NCI-H524 (cell line): ENCODE measurements around the gene MUC2.
"Not testable (repeated sequence)": the region's sequence is repeated elsewhere in the genome, so short reads cannot be mapped to it uniquely, and the experiment has no call there.

Experiments used
- DNase-seq, 2 experiments: peaks; one replicate each; lab custom pipeline; 2025; lab: John Stamatoyannopoulos, UW

Gene MUC2

DNA sequence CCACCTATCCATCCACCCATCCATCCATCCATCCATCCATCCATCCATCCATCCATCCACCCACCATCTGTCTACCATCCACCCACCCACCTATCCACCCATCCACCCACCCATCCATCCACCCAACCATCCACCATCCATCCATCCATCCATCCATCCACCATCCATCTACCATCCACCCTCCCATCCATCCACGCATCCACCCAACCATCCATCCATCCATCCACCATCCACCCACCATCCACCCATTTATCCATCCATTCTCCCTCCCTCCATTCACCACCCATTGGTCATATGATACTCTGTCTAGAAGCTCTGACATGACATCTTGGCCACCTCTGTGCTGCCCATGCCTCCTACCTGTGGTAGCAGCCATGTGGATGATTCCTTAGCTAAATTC lies 31.7 kb downstream of the MUC2 start:
- DNase-seq, result no peak

GRCh38 chr11:1107316-1108245 lies 32.9 kb downstream of the MUC2 start:
- DNase-seq, result no peak

GRCh38 chr11:1108246-1108900 lies 33.7 kb downstream of the MUC2 start:
- DNase-seq, result no peak

DNA sequence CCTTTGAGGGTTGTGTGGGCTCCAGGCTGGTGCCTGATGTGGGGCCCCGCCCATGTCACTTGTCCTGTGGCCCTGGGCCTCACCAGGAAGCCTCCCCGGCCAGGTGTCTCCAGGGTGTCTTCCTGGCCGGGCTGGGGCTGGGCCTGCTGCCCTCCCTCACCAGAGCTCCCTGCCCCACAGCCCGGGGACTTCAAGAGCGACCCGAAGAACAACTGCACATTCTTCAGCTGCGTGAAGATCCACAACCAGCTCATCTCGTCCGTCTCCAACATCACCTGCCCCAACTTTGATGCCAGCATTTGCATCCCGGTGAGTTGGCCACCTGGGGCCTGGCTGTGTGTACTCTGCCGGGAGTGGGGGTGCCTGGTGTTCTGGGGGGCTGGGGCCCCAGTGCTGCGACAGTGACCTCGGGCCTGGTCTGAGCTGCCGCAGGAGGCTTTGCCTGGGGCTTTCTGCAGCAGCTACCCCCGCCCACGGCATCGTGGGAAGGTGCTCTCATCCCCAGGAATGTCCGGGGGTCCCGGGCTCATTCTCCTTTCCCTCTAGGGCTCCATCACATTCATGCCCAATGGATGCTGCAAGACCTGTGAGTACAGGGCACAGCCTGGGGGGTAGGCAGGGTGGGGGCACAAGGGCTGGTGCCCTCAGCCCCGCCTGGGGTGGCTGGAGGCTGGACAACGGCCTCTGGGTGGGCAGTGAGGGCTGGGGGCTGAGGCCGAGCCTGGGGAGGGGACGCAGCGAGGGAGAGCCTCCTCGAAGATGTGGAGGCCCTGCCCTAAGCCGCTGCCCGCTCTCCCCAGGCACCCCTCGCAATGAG lies 34.6 kb downstream of the MUC2 start:
- no peak for DNase-seq

- no peak for DNase-seq
Observed at GRCh38 chr11:1109918-1110705, 35.4 kb downstream of the MUC2 start.

DNA sequence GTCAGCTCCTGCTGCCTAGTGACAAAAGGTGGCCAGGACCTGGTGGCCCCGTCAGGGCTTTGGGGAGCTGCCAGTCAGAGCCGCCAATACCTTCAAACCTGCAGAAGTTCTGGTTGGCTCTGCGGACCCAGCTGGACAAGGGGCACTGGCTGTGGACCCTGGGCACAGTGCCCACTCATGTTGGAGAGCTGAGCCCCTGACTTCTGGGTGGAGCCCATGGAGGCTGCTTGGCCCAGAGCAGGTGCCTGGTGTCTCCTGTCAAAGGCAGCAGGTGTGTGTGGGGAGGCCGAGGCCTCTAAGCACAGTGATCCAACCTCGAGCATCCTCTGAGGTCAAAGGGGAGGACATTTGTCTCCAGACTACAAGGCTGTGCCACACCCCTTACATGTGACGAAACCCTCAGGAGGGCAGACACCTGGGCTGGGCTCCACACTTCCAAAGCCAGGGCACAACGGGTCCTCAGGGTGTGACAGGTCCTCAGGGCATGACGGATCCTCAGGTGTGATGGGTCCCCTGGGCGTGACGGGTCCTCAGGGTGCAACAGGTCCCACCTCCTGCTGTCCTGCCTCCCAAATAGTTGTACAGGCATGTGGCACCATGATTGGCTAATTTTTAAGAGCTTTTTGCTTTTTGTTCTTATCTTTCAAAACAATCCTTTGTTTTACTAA lies 37.0 kb downstream of the MUC2 start:
- DNase-seq, result no peak

GRCh38 chr11:1112351-1113191 lies 37.9 kb downstream of the MUC2 start:
- DNase-seq, result no peak

DNA sequence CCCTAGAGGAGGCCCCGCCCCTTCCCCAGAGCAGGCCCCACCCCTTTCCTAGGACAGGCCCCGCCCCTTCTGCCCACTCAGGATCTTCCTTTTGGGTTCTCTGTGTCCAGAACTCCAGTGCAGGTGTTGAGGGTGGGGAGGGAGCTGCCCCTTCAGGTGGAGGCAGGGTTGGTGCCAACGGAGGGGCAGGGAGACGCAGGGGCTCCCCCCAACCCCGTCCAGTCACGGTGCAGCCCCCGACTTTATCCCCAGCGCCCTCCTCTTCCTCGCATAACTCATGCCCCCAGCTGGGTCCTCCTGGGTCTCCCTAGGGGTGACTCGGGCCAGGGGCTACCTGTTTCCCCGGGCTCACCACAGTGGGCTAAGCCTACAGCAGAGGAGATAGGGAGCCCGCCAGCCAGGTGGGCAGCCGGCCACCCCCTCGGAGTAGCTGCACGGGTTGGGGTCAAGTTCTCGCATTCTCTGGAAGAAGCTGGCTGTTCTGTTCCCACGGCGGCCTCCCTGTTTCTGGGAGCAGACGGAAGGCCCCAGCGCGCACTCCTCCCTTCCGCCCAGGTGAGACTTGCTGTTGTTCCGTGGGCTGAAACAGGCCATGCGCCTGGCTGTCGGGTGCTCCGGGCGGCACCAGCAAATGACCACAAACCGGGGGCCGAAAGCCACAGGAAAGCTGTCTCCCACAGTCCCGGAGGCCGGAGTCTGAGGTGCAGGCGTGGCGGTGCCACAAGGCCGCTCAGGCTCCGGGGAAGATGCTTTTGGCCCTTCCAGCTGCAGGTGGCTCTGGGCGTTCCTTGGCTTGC lies 38.9 kb downstream of the MUC2 start:
- no peak for DNase-seq

GRCh38 chr11:1115292-1115691 lies 40.6 kb downstream of the MUC2 start:
- not testable (repeated sequence) for DNase-seq

DNA sequence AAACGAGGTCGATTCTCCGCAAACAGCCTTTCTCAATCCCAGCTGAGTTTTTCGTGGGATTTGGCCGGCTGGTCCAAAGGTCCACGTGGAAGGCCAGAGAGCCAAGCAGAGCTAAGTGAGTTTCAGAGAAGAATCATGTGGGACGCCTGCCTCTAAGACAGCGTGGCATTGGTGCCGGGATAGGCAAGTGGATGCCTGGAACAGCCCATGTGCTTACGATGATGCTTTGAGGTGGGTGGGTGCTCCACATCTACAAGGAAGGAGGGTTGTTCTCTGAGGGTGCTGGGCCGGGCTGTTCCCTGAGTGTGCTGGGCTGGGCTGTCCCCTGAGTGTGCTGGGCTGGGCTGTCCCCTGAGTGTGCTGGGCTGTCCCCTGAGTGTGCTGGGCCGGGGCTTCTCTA lies 41.4 kb downstream of the MUC2 start:
- DNase-seq, result no peak

DNA sequence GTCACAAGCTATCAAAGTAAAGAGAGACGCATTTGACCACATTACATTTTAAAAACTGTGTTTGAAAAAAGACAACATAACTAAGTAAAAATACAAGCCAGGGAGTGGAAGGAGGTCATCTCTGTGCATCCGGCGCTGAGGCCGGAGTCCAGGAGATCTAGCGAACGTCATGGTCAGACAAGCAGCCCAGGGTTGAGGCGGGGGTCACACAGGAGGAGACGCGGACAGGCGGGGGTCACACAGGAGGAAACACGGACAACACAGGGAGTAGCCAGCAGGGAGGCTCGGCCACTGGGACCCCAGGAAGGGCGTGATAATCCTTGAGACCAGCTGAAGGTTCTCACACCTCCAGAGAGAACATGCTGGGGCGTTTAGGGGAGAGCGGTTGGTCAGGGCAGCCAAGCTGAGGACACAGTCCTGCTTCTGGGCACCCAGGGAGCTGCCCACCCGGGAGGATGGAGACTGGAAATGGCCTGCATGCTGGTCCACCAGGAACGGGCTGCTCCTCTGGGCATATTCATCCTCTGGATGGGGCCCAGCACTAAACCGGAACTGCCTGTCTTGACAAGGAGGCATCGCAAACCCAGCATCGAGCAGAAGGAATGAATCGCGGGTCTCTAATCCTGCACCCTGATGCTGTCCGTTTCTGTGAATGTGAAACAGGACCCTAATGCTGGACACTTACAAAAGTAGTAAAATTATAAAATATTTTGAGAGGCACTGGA lies 42.2 kb downstream of the MUC2 start:
- no peak for DNase-seq

- DNase-seq, result no peak
Observed at GRCh38 chr11:1117992-1118391, 43.3 kb downstream of the MUC2 start.

DNA sequence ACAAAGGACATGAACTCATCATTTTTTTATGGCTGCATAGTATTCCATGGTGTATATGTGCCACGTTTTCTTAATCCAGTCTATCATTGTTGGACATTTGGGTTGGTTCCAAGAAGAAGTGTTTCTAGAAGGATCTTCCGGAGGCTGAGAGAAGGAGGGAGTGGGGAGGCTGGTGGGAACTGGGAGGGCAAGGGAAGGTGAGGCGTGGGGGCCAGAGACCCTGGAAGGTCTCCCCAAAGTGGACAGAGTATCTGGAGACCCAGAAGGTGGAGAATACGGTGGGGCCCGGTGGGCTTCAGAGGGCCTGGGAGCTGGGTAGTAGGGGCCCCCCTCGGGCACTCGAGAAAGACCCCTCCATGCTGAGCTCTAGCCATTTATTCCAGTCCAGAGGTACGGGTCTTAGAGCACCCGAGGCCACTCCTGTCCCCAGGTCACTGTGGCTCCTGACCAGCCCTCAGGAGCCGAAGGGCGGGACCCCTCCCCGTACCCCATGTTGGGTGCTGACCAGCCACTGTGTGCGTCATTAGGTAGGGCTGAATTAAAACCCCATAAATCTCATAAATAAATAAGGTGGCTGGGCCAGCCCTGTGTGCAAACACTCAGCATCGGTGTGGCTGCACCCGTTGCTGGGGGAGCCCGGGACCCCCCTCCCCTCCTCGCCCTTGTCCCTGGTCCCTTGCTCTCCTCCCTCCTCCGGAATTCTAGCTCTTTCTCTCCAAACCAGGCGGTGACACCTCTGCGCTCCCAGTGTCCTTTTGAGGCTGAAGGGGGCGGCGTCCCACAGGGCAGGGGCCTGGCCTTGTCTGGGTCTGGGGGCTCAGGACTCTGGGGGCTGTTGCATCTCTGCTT lies 44.3 kb downstream of the MUC2 start:
- DNase-seq, result no peak

DNA sequence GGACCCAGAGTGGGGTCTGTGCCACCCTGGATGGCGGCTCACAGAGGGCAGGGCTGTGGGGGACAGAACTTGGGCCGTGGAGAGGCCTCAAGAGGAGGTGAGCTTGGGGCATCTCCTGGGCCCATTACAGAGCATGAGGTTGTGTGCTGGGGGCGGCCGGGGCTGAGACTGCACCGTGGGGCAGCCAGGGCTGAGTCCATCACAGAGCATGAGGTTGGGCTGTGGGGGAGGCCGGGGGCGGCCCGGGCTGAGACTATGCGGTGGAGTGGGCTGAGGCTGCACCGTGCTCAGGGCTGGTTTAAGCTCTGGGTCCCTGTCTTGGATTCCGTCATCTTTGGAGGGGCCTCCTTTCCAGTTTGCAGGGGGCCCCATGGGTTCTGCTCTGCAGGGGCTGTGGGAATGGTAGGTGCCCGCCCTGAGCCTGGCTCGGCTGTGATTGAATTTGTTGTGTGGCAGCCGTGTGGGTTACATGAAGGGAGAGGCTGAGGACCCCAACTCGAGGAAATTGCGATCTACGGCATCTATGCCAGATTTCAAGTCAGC lies 45.0 kb downstream of the MUC2 start:
- DNase-seq, result no peak

GRCh38 chr11:1120532-1121330 lies 46.1 kb downstream of the MUC2 start:
- DNase-seq, result no peak

- no peak for DNase-seq
Observed at GRCh38 chr11:1121331-1121812, 46.7 kb downstream of the MUC2 start.
